Caco-2 (cell line): ENCODE data around the gene CST8. TPM values are rescaled to one million over a fixed set of nuclear protein-coding genes. Genes with fewer than 3 reads are reported as not detected.

Source experiments
- BruUV-seq: library from RNA; stranded (reverse); fragments of 400-500 nt; replicated peaks from 2 replicates; lab custom pipeline; 2021; lab: Mats Ljungman, UMichigan
- CTCF ChIA-PET: fragments of 300-600 bp; sonication (Branson Sonifier 250); formaldehyde crosslinking; loops from one replicate; lab custom pipeline; 2022; ENCODE audit warnings: antibody characterized with exemption; lab: Charles Lee
- POLR2A ChIA-PET: fragments of 300-600 bp; sonication (Branson Sonifier 250); formaldehyde crosslinking; loops from one replicate; lab custom pipeline; 2022; ENCODE audit warnings: antibody characterized with exemption; lab: Charles Lee
- DNase-seq, 2 experiments: peaks; one replicate each; pipeline versions ENCODE4 v3.0.0 to v3.0.0-alpha.2; 2020 to 2022
- H3K27me3 ChIP-seq: replicated peaks from 2 replicates; pipeline ENCODE4 v1.6.0; 2011; ENCODE audit warnings: low read length; ENCODE audit not compliant: control insufficient read depth, insufficient read depth
- H3K36me3 ChIP-seq: 2 replicates; pipeline ENCODE4 v1.5.1; 2011; ENCODE audit warnings: low read length; ENCODE audit not compliant: control insufficient read depth, insufficient read depth
- H3K4me1 ChIP-seq: fragments of 250-450 bp; sonication (Bioruptor Pico); 2 replicates; pipeline ENCODE4 v1.5.1; 2020; ENCODE audit warnings: mild to moderate bottlenecking
- H3K4me3 ChIP-seq: 2 replicates; pipeline ENCODE4 v1.5.1; 2011; ENCODE audit warnings: low read depth, mild to moderate bottlenecking, control low read depth, low read length
- H3K9me3 ChIP-seq: fragments of 250-450 bp; sonication (Bioruptor Pico); 2 replicates; pipeline ENCODE4 v1.5.1; 2020; ENCODE audit warnings: mild to moderate bottlenecking, moderate library complexity
- H3K27ac Mint-ChIP-seq: one replicate; pipeline ENCODE4 v1.8.0; 2022; ENCODE audit warnings: mixed read lengths; ENCODE audit not compliant: unreplicated experiment
- H3K27me3 Mint-ChIP-seq: one replicate; pipeline ENCODE4 v1.8.0; 2022; ENCODE audit warnings: mixed read lengths; ENCODE audit not compliant: insufficient read depth, unreplicated experiment
- H3K36me3 Mint-ChIP-seq: one replicate; pipeline ENCODE4 v1.8.0; 2022; ENCODE audit warnings: mild to moderate bottlenecking, mixed read lengths; ENCODE audit not compliant: insufficient read depth, unreplicated experiment
- H3K4me1 Mint-ChIP-seq: one replicate; pipeline ENCODE4 v1.8.0; 2022; ENCODE audit warnings: low read depth, mixed read lengths; ENCODE audit not compliant: unreplicated experiment
- H3K4me3 Mint-ChIP-seq: one replicate; pipeline ENCODE4 v1.8.0; 2022; ENCODE audit warnings: mild to moderate bottlenecking, moderate library complexity, mixed read lengths; ENCODE audit not compliant: unreplicated experiment
- H3K9me3 Mint-ChIP-seq: one replicate; pipeline ENCODE4 v1.8.0; 2022; ENCODE audit warnings: mixed read lengths; ENCODE audit not compliant: unreplicated experiment
- CTCF ChIP-seq, 2 experiments: fragments of 200-600 bp in 1 of 2; IDR thresholded peaks; 1 replicate in 1 of 2; 2 replicates in 1 of 2; pipeline versions ENCODE4 v1.5.1 to v1.8.0; 2011 to 2022; ENCODE audit warnings: antibody characterized with exemption in 1 of 2, control low read depth in 1 of 2, inconsistent platforms in 1 of 2, low read depth in 1 of 2, low read length in 1 of 2, mild to moderate bottlenecking in 1 of 2, moderate library complexity in 1 of 2; ENCODE audit not compliant: insufficient read depth in 1 of 2, severe bottlenecking in 1 of 2, unreplicated experiment in 1 of 2
- intact Hi-C: fragments of 100-400 bp; cut with micrococcal nuclease; formaldehyde crosslinking; loops from one replicate; pipeline ENCODE4 v1.10.0; 2022; ENCODE audit not compliant: unreplicated experiment
- total RNA-seq: library from RNA; stranded (reverse); gene quantifications from 2 replicates; pipeline ENCODE4 v1.2.3, GENCODE V29; 2022

The CST8 gene
- total RNA-seq, 1 experiment from 2014 or later, result not detected

GRCh38 chr20:23517719-23518118, 26.8 kb downstream of the CST8 start:
- Histone ChIP-seq H3K27me3 (no peaks in the 10 kb centered on the region), H3K4me3 (no peak overlapping the region), H3K4me1 (no peaks in the 10 kb centered on the region), H3K9me3 (no peaks in the 10 kb centered on the region), H3K36me3 (no peaks in the 10 kb centered on the region)
- Mint-ChIP-seq H3K4me1 (no peaks in the 10 kb centered on the region), H3K4me3 (no peak overlapping the region), H3K27me3 (peaks cover 2% of the 10 kb centered on the region), H3K36me3 (no peaks in the 10 kb centered on the region), H3K27ac (no peak overlapping the region), H3K9me3 (no peaks in the 10 kb centered on the region)
- intact Hi-C loops, result no loop called here
- no TSS peak for BruUV-seq
- no peak for DNase-seq
- TF ChIP-seq CTCF (IDR thresholded peaks at IDR 0.05; ENCODE audit: insufficient read depth in 1 of 2, low read depth in 1 of 2, low read length in 1 of 2, severe bottlenecking in 1 of 2, unreplicated experiment in 1 of 2), result no peak
- ChIA-PET CTCF (no interaction called here), POLR2A (no interaction called here)

- H3K4me1 ChIP-seq, result no peaks in the 10 kb centered on the region
- no peak for TF ChIP-seq CTCF (IDR thresholded peaks at IDR 0.05; ENCODE audit: insufficient read depth in 1 of 2, low read depth in 1 of 2, low read length in 1 of 2, severe bottlenecking in 1 of 2, unreplicated experiment in 1 of 2)
- H3K27me3 ChIP-seq, result no peaks in the 10 kb centered on the region
- Mint-ChIP-seq H3K27ac (no peak overlapping the region), H3K9me3 (no peaks in the 10 kb centered on the region), H3K4me1 (no peaks in the 10 kb centered on the region), H3K27me3 (peaks cover 3% of the 10 kb centered on the region), H3K4me3 (no peak overlapping the region), H3K36me3 (no peaks in the 10 kb centered on the region)
- DNase-seq, result no peak
- no peak overlapping the region for H3K4me3 ChIP-seq
- ChIA-PET POLR2A (no interaction called here), CTCF (no interaction called here)
- H3K9me3 ChIP-seq, result no peaks in the 10 kb centered on the region
- no TSS peak for BruUV-seq
- intact Hi-C loops, result no loop called here
- H3K36me3 ChIP-seq, result no peaks in the 10 kb centered on the region
These were observed 28.6 kb downstream of the CST8 start for GRCh38 chr20:23519556-23519955.

GRCh38 chr20:23520185-23520584, 29.3 kb downstream of the CST8 start:
- POLR2A ChIA-PET, result no interaction called here
- H3K9me3 Mint-ChIP-seq, result no peaks in the 10 kb centered on the region
- H3K4me3 ChIP-seq, result no peak overlapping the region
- CTCF ChIA-PET, result no interaction called here
- no peaks in the 10 kb centered on the region for H3K9me3 ChIP-seq
- no peak for TF ChIP-seq CTCF (IDR thresholded peaks at IDR 0.05; ENCODE audit: insufficient read depth in 1 of 2, low read depth in 1 of 2, low read length in 1 of 2, severe bottlenecking in 1 of 2, unreplicated experiment in 1 of 2)
- H3K36me3 Mint-ChIP-seq, result no peaks in the 10 kb centered on the region
- intact Hi-C loops, result no loop called here
- no peak overlapping the region for H3K27ac Mint-ChIP-seq
- no TSS peak for BruUV-seq
- DNase-seq, result no peak
- H3K4me3 Mint-ChIP-seq, result no peak overlapping the region
- H3K36me3 ChIP-seq, result no peaks in the 10 kb centered on the region
- H3K4me1 ChIP-seq, result no peaks in the 10 kb centered on the region
- H3K27me3 Mint-ChIP-seq, result peaks cover 3% of the 10 kb centered on the region
- no peaks in the 10 kb centered on the region for H3K4me1 Mint-ChIP-seq
- no peaks in the 10 kb centered on the region for H3K27me3 ChIP-seq
